HG02759 (cell line): ENCODE results near the gene C20orf144.
A peak's percentile ranks its signal among the peaks of the same experiment; 100 is the strongest.
"Not testable (repeated sequence)": the region's sequence is repeated elsewhere in the genome, so short reads cannot be mapped to it uniquely, and the experiment has no call there.

ENCODE experiments used
- ATAC-seq: cut with Tn5 transposase; IDR thresholded peaks from one replicate; pipeline ENCODE4 v1.9.1; 2021; ENCODE audit warnings: mild to moderate bottlenecking, moderate library complexity; ENCODE audit not compliant: unreplicated experiment

Gene C20orf144

DNA sequence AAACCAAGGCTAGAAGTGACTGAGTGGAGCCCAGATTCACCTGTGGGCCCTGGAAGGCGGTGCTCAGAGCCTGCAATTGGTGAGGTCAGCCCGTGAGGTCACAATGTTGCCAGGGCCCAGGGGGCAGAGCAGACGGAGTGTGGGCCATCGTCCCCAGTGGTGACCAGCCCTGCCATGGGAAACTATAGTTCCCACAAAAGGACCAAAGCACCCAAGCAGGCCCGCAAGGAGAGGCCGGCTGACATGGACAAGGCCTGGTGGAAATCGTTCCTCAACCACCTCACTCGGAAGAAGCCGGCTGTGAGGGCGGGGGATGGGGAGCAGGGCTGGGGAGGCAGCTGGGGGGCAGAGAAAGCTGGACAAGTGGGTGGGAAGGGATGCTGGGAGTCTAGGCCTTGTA, at the start of gene C20orf144:
Gene C20orf144 (plus strand): TSS at position 156 of the 400 bp plus-strand sequence. CDS start 19 bp downstream, at position 175.
- ATAC-seq = no peak

GRCh38 chr20:33621717-33622400, 40.3 kb upstream of the C20orf144 start:
- no peak for ATAC-seq

GRCh38 chr20:33622705-33623365, 39.3 kb upstream of the C20orf144 start:
- ATAC-seq = no peak

DNA sequence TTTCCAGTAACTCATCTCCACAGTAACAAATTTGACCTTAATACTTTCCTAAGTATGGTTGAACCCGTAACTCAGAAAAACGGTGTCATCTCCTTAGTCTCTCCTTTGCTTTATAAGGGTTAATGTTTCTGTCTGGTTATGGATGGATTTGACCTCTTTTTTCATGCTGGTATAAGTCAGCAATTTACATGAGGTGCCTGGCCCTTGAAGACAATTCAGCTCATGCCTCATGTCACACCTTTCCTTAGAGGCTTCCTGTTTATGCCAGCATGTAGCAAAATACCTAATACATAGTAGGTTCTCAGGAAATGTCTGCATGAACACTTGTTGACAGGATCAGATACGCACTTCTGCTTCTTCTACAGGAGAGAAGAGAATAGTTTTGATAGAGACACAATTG, 37.7 kb upstream of the C20orf144 start:
- ATAC-seq = no peak

GRCh38 chr20:33626190-33626589, 35.9 kb upstream of the C20orf144 start:
- ATAC-seq = no peak

GRCh38 chr20:33627577-33628216, 34.4 kb upstream of the C20orf144 start:
- no peak for ATAC-seq

- no peak for ATAC-seq
These were observed 32.6 kb upstream of the C20orf144 start for GRCh38 chr20:33629533-33629932.

DNA sequence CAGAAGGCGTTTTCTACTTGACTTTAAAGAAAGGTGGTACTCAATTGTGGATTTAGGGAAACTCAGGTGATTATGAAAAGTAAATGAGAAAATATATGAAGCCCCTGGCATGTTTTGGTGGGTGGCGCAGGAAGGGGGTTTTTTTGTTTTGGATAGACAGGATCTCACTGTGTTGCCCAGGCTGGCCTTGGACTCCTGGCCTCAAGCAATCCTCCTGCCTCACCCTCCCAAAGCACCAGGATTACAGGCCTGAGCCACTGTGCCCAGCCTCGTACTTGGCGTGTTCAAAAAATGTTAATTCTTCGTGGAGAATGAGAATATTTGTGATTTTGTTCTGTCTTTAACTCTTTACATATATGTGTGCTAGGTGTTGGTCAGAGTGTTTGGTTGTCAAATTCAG, 32.1 kb upstream of the C20orf144 start:
- ATAC-seq = no peak

GRCh38 chr20:33630507-33630906, 31.6 kb upstream of the C20orf144 start:
- no peak for ATAC-seq

- not testable (repeated sequence) for ATAC-seq
These were observed 30.2 kb upstream of the C20orf144 start for GRCh38 chr20:33631910-33632309.

- ATAC-seq = no peak
These were observed 26.8 kb upstream of the C20orf144 start for GRCh38 chr20:33635341-33635740.

- no peak for ATAC-seq
These were observed 25.4 kb upstream of the C20orf144 start for GRCh38 chr20:33636776-33637175.

DNA sequence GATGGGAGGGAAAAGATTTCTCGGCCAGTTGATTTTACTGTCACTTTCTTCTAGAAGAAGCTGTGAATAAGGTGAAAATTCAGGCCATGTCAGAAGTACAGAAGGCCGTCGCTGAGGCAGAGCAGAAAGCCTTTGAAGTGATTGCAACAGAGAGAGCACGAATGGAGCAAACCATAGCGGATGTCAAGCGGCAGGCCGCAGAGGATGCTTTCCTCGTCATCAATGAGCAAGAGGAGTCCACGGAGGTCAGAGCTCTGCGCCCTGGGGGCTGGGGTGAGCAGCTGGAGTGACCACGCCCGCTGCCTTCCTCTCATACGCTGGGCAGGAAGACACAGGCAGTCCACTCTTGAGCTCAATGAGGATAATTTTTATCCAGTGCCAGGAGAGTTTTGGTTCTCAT, 21.8 kb upstream of the C20orf144 start:
- no peak for ATAC-seq

DNA sequence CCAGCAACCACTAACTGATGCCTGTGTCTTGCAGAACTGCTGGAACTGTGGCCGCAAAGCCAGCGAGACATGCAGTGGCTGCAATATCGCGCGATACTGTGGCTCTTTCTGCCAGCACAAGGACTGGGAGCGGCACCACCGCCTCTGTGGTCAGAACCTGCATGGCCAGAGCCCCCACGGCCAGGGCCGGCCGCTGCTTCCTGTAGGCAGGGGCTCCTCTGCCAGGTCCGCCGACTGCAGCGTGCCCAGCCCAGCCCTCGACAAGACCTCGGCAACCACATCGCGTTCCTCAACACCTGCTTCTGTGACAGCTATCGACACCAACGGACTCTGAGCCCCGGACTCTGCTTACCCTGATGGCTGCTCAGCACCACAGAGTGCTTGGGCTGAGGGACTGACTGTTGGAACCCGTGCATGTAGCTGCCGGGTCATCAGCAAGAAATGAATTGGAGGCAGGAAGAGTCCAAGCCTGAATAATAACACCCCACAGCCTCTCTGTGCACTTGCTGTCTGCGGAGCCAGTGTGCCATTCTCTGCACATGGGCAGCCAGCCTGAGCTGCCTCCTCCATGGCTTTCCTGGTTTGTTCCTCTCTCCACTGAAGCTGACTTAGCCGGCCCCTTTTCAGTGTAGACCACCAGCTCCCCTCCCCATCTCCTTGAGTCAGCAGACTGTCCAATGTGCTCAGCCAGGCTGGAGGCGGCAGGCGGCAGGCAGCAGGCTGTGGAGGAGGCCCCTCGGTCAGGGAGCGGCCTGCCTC, 17.6 kb upstream of the C20orf144 start:
- ATAC-seq = no peak

GRCh38 chr20:33645072-33645358, 17.1 kb upstream of the C20orf144 start:
- ATAC-seq = no peak

DNA sequence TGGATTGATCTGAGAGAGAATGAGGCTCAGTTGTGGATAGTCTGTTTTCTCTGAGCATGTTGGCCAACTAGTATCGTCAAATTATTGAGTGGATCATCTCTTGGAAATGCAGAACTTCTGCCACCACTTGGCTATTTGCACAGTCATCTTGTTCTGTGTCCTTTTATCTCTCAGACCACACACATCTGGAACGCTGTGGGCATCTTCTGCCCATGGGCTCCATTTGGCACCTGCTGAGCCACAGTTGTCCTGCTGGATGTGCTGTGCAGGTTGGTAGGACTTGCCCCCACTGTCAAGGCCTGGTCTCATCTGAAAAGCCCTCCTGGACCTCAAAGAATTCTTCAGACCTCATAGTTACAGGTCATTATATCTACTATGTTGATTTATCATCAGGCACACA, 16.7 kb upstream of the C20orf144 start:
- ATAC-seq = no peak

- no peak for ATAC-seq
These were observed 15.9 kb upstream of the C20orf144 start for GRCh38 chr20:33646191-33646590.

DNA sequence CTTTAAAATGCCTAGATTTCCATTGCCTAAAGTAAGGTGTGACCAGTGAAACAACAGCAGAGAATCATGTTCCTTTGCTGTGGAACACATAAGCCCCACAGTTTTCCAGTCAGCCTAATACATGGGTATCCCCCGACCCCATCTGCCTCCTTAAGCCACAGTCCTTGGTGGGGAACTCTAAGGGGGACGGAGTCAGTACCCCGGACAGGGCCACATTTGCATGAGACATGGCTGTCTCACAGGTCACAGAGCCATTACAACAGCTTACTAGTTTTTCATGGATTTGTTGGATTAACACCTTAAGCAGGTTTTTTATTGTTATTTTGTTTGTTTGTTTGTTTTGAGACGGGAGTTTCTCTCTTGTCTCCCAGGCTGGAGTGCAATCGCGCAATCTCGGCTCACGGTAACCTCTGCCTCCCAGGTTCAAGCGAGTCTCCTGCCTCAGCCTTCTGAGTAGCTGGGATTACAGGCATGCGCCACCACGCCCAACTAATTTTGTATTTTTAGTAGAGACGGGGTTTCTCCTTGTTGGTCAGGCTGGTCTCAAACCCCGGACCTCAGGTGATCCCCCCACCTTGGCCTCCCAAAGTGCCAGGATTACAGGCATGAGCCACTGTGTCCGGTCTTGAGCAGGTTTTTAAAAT, 15.0 kb upstream of the C20orf144 start:
- ATAC-seq = not testable (repeated sequence)

- ATAC-seq = peak; percentile 60
These were observed 14.3 kb upstream of the C20orf144 start for GRCh38 chr20:33647603-33648395.

DNA sequence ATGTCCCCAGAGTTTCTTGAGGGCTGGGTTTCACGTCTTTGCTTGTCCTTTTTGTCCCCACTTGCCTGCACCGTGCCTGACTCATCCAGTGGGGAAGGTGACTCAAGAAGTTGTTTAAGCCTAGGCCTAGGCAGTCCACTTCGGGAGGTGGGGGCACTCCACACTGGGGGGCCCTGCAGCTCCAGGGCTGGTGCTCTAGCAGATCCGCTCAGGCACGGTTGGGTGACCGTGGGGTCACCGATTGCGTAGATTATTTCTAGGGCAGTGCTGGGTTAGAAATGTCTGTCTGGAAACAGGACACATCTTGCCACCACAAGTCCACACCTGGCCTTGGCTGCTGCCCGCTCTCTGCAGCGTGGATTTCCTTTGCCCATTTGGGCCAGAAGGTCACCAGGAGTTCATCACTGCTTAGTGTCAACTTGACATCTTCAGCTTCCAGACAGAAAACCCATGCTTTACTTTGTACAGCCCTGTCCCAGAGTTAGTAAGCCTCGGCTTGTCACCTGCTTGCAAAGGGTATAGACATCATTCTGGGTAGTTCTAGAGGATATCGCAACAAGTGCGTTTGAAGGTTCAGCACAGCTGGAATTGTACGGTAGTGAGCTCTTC, 13.6 kb upstream of the C20orf144 start:
- ATAC-seq = no peak
